ACC112 (cell line): Measurements from ENCODE around the gene SKP1.
"Not testable (repeated sequence)": the region's sequence is repeated elsewhere in the genome, so short reads cannot be mapped to it uniquely, and the experiment has no call there.

Source experiments
- H2AFZ ChIP-seq: fragments of 200-600 bp; sonication (generic); one replicate; pipeline ENCODE4 v1.6.0; 2017; ENCODE audit warnings: antibody characterized with exemption, low read length; ENCODE audit not compliant: unreplicated experiment
- H3K27ac ChIP-seq: fragments of 200-600 bp; sonication (generic); 2 replicates; pipeline ENCODE4 v1.5.1; 2014; ENCODE audit warnings: low read depth, mild to moderate bottlenecking, antibody characterized with exemption, low read length, moderate library complexity
- H3K27me3 ChIP-seq: fragments of 200-600 bp; sonication (generic); 2 replicates; pipeline ENCODE4 v1.6.1; 2014; ENCODE audit warnings: mild to moderate bottlenecking, antibody characterized with exemption, low read length, moderate library complexity, mixed read lengths; ENCODE audit not compliant: insufficient read depth
- H3K36me3 ChIP-seq: fragments of 200-600 bp; sonication (generic); 2 replicates; pipeline ENCODE4 v1.6.1; 2016; ENCODE audit warnings: mild to moderate bottlenecking, antibody characterized with exemption, low read length, moderate library complexity, mixed read lengths; ENCODE audit not compliant: insufficient read depth
- H3K4me1 ChIP-seq: fragments of 200-600 bp; sonication (generic); one replicate; pipeline ENCODE4 v1.6.1; 2016; ENCODE audit warnings: low read length, mixed read lengths; ENCODE audit not compliant: insufficient read depth, unreplicated experiment, control insufficient read depth
- H3K4me3 ChIP-seq: fragments of 200-600 bp; sonication (generic); 2 replicates; pipeline ENCODE4 v1.5.1; 2014; ENCODE audit warnings: mild to moderate bottlenecking, low read depth, low read length
- H3K79me2 ChIP-seq: fragments of 200-600 bp; sonication (generic); one replicate; pipeline ENCODE4 v1.6.0; 2016; ENCODE audit warnings: low read length; ENCODE audit not compliant: control insufficient read depth, unreplicated experiment, insufficient read depth

SKP1 gene

GRCh38 chr5:134176511-134177368 lies at the start of gene SKP1:
Gene SKP1, minus strand, starts transcription at chr5:134176950. Its CDS starts 2,928 bp downstream, at chr5:134174022.
- peak within 1 kb of the TSS; percentile 95 for H3K4me3 ChIP-seq
- peaks cover 22% of the 10 kb centered on the region for H3K4me1 ChIP-seq
- H2AFZ ChIP-seq: peak within 1 kb of the TSS; percentile 77
- H3K79me2 ChIP-seq: peaks cover 49% of the 10 kb centered on the region
- H3K27ac ChIP-seq: peak within 1 kb of the TSS; percentile 94
- H3K27me3 ChIP-seq: no peaks in the 10 kb centered on the region
- peaks cover 7% of the 10 kb centered on the region; the same call in 1 of the 2 replicates for H3K36me3 ChIP-seq

GRCh38 chr5:134225780-134226440 lies 49.2 kb upstream of the SKP1 start, which contains the start of gene PPP2CA:
Gene PPP2CA, minus strand, starts transcription at chr5:134226073. Its CDS starts 212 bp downstream, at chr5:134225861.
- Histone ChIP-seq H3K36me3 (peaks cover 14% of the 10 kb centered on the region; the same call in 1 of the 2 replicates), H2AFZ (peak within 1 kb of the TSS; percentile 84), H3K27ac (peak within 1 kb of the TSS; percentile 94), H3K4me3 (peak within 1 kb of the TSS; percentile 88), H3K79me2 (peaks cover 54% of the 10 kb centered on the region), H3K4me1 (peaks cover 27% of the 10 kb centered on the region), H3K27me3 (no peaks in the 10 kb centered on the region)

- H3K79me2 ChIP-seq: peaks cover 62% of the 10 kb centered on the region
- H3K36me3 ChIP-seq: peaks cover 14% of the 10 kb centered on the region; the same call in 1 of the 2 replicates
- H3K27ac ChIP-seq: peak overlapping the region; percentile 94
- peak overlapping the region; percentile 37 for H2AFZ ChIP-seq
- no peaks in the 10 kb centered on the region for H3K27me3 ChIP-seq
- peak overlapping the region; percentile 88 for H3K4me3 ChIP-seq
- peaks cover 27% of the 10 kb centered on the region for H3K4me1 ChIP-seq
Observed at GRCh38 chr5:134224888-134225779, 48.4 kb upstream of the SKP1 start.

- H2AFZ ChIP-seq: no peak overlapping the region
- H3K79me2 ChIP-seq: peaks cover 77% of the 10 kb centered on the region
- H3K27ac ChIP-seq: peak overlapping the region; percentile 94; the same call in 1 of the 2 replicates
- H3K4me1 ChIP-seq: peaks cover 37% of the 10 kb centered on the region
- H3K27me3 ChIP-seq: no peaks in the 10 kb centered on the region
- peaks cover 18% of the 10 kb centered on the region; the same call in 1 of the 2 replicates for H3K36me3 ChIP-seq
- H3K4me3 ChIP-seq: peak overlapping the region; percentile 88
Observed at GRCh38 chr5:134223406-134224248, 46.9 kb upstream of the SKP1 start.

GRCh38 chr5:134221690-134222089 lies 44.9 kb upstream of the SKP1 start:
- not testable (repeated sequence) for H2AFZ ChIP-seq, H3K4me3 ChIP-seq, H3K27me3 ChIP-seq, H3K27ac ChIP-seq
- H3K4me1 ChIP-seq: peaks cover 31% of the 10 kb centered on the region
- peaks cover 18% of the 10 kb centered on the region; the same call in 1 of the 2 replicates for H3K36me3 ChIP-seq
- peaks cover 92% of the 10 kb centered on the region for H3K79me2 ChIP-seq

GRCh38 chr5:134215757-134216156 lies 39.0 kb upstream of the SKP1 start:
- Histone ChIP-seq H3K36me3 (peaks cover 24% of the 10 kb centered on the region), H3K4me3 (no peak overlapping the region), H3K27ac (no peak overlapping the region), H2AFZ (no peak overlapping the region), H3K27me3 (no peaks in the 10 kb centered on the region), H3K4me1 (peaks cover 10% of the 10 kb centered on the region), H3K79me2 (peaks cover 100% of the 10 kb centered on the region)

- H2AFZ ChIP-seq, H3K27me3 ChIP-seq, H3K27ac ChIP-seq, H3K4me1 ChIP-seq, H3K4me3 ChIP-seq: not testable (repeated sequence)
- H3K36me3 ChIP-seq: peaks cover 20% of the 10 kb centered on the region
- H3K79me2 ChIP-seq: peaks cover 100% of the 10 kb centered on the region
Observed at GRCh38 chr5:134211263-134212031, 34.7 kb upstream of the SKP1 start.

- no peak overlapping the region for H3K27ac ChIP-seq
- H3K79me2 ChIP-seq: peaks cover 99% of the 10 kb centered on the region
- H3K27me3 ChIP-seq: no peaks in the 10 kb centered on the region
- H3K36me3 ChIP-seq: peaks cover 24% of the 10 kb centered on the region
- no peak overlapping the region for H2AFZ ChIP-seq
- H3K4me1 ChIP-seq: no peaks in the 10 kb centered on the region
- no peak overlapping the region for H3K4me3 ChIP-seq
Observed at GRCh38 chr5:134209477-134210245, 32.9 kb upstream of the SKP1 start.
